OCI-M2 (cell line): ENCODE measurements around the gene MCAT.
A peak's percentile ranks its signal among the peaks of the same experiment; 100 is the strongest.
"Not testable (repeated sequence)": the region's sequence is repeated elsewhere in the genome, so short reads cannot be mapped to it uniquely, and the experiment has no call there.

Source experiments
- DNase-seq: peaks from one replicate; lab custom pipeline; 2025; ENCODE audit not compliant: unreplicated experiment; lab: John Stamatoyannopoulos, UW

MCAT gene

DNA sequence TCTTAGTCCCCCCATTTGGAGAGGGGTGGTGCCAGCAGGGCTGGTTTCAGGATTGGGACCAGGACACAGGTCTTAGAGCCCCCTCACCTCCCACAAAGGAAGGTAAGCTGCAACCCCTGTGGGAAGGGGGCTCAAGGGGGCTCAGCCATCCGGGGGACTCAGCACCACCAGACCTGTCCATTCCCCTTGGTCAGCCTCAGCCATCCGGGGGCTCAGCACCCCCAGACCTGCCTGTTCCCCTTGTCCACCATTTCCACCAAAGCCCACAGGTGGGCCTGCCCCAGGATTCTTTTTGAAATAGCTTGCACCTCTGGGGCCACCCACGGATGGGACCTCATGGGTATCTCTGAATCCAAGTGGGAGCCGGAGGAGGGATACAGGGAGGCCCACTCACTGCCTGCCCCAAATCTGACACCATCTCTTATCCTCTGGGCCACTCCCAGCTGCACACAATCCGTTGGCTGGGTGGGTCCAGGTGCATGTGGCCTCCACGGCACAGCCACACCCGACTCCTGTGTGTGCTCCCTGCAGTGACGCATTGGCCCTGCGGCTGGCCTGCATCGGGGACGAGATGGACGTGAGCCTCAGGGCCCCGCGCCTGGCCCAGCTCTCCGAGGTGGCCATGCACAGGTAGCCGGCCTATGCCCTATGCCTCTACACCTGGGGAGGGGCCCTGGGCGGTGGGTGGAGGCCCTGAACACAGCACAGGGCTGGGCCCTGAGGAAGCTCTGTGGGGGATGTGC, 15.9 kb downstream of the MCAT start:
- DNase-seq = no peak

GRCh38 chr22:43126501-43127165, 16.6 kb downstream of the MCAT start:
- DNase-seq = no peak

- no peak for DNase-seq
Observed at GRCh38 chr22:43118953-43119458, 24.2 kb downstream of the MCAT start.

DNA sequence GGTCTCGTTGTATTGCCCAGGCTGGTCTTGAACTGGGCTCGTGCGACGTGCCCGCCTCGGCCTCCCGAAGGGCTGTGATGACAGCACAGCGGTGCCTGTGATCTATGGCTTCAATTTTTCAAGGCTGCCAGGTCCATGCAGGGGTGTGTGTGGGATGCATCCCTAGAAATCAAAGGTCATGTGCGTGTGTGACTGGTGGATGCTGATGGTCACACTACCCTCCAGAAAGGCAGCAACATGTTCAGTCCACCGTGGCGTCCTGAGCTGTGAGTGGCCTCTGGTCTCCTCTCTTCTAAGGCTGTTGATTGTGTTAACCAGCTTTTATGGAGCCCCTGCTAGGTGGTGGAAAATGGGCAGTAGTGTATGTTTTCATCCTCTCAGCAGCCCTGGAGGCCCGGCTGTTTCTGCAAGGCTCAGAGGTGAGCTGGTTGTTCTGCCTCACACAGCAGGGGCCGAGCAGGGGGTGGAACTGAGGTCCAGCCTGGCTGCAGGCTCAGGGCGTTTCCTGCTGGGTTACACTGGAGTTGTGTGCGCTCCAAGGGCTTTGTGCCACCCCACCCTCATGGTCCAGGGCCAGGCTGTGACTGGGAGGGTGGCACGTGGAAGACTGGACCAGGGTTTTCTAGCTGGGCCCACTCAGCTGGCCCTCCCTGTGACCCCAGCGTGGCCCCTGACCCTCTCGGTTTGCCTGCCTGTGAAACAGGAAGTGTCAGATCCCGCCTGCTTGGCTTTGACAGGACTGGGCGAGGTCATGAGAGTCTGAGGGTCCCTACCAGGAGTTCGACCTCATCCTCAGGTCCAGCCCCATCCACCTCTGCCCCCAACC, 25.0 kb downstream of the MCAT start:
- DNase-seq = no peak

GRCh38 chr22:43116932-43117331, 26.3 kb downstream of the MCAT start:
- DNase-seq = no peak

DNA sequence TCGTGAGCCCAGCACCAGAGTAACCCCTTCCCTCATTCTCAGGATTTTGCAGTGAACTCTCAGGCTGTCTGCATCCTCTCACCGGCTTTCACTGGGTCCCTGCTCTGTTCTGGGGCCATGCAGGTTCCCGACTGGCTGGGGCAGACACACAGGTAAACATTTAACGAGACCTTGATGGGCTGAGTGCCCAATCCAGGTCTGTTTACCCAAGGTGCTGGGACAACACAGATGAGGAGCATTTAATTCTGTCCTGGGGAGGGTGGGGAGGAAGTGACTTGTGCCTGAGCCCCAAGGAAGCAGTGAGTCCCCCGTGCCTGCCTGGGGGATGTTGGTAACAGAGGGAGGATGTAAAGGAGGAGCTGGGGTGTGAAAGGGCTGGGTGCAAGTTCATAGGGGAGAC, 28.2 kb downstream of the MCAT start:
- no peak for DNase-seq

DNA sequence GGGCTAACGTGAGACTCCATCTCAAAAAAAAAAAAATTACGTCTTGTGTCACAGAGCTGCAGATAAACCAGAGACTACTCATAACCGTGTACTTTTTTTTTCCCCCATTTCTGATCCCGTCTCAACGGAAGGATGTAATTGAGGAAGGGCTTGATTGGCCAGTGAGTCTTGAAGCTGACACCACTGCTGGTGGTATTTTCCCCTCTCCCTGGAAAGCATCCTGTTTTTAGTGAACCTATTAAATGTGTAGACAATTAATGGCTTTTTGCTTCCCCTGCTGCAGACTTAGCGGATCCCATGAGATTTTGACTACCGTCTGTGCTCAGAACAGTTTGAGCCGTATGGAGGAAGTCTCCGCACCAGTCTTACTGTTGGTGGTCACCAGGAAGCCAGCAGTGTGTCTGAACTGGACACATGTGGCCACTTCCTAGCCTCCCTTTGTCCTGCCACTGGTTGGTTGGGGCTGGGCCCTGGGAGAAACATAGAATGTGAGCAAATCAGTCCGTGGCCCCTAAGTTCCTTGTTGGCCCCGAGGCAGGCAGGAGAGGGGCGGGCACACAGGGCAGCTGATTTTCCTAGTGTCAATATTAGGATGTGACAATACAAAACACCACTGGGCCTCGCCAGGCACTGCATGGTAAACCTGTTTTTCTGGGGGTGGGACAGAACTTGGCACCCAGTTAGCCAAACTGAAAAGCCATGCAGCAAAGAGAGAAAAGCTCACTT, 29.5 kb downstream of the MCAT start:
- no peak for DNase-seq

- no peak for DNase-seq
Observed at GRCh38 chr22:43110927-43111623, 32.1 kb downstream of the MCAT start.

DNA sequence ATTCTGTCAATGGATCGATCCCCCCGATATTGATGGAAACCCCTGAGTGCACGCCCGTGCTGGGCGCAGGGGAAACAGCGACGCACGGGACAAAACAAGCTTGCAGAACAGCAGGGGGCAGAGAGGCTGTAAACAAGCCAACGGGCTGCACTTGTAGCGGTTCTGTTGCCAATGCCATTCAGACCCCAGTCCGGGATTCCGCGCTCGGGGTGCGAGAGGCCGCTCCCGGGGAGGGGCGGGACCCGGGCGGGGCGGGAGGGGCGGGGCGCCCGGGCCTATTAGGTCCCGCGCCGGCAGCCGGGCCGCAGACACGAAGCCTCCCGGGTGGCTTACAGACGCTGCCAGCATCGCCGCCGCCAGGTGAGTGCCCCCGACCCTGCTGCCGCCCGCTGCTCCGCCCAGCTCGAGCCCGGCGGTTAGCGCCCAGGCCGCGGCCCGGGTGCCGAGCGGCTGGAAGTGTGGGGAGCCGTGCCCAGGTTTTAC, 32.7 kb downstream of the MCAT start, which contains the start of gene BIK:
BIK (plus strand) TSS at position 307 of the 483 bp plus-strand sequence. CDS start 13,273 bp downstream, outside the sequence.
- no peak for DNase-seq

DNA sequence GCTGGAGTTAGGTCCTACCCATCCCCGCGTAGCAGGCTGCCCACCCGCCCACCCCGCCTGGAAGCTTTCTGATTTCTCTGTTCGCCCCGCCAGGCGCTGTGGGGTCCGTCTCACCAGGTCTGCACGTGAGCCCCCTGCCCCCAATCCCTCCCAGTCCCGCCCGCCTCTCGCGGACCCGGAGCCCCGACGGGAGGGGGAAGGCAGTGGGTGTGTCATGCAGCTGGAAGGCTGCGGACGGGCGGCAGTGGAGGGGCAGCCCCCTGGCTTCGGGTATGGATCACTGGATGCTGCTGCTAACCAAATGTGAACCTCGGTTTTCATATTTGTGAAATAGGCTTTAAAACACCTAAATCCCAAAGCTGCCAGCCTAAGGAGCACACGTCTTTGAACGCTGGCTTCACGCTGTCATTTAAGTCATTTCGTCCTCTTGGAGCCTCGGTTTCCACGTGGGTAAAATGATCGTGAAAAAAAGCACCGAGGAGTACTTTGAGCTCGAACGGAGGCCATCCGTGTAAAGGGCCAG, 33.2 kb downstream of the MCAT start:
- no peak for DNase-seq

GRCh38 chr22:43109511-43109910, 33.7 kb downstream of the MCAT start:
- DNase-seq = no peak

DNA sequence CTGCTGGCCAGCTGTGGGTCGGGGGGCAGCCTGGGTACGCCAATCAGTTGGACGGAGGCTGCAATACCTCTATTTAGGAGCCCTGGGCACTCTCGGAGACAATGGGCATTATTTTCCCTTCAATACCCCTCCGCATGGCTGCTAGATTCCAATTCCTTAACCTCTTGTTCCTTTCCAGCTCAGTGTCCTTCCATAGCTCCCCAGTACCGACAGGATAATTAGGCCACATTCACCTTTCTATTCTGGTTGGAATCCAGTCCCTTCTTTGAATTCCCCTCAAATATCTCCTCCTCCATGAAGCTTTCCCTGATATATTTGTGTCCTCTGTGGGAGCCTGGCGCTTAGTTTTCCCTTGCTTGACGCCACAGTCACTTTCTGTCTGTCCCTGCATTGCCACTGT, 36.9 kb downstream of the MCAT start:
- DNase-seq = no peak

DNA sequence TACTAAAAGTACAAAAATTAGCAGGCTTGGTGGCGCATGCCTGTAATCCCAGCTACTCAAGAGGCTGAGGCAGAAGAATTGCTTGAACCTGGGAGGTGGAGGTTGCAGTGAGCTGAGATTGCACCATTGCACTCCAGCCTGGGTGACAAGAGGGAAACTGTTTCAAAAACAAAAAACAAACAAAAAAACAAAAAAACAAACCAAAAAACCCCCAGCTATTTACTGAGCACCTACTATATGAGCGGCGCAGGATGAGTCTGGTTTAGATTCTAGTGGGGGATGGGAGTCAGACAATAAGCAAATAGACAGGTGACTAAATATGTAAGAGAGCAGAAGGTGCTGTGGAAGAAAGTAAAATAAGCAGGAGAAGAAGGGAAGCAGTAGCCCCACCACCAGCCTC, 38.2 kb downstream of the MCAT start:
- not testable (repeated sequence) for DNase-seq

DNA sequence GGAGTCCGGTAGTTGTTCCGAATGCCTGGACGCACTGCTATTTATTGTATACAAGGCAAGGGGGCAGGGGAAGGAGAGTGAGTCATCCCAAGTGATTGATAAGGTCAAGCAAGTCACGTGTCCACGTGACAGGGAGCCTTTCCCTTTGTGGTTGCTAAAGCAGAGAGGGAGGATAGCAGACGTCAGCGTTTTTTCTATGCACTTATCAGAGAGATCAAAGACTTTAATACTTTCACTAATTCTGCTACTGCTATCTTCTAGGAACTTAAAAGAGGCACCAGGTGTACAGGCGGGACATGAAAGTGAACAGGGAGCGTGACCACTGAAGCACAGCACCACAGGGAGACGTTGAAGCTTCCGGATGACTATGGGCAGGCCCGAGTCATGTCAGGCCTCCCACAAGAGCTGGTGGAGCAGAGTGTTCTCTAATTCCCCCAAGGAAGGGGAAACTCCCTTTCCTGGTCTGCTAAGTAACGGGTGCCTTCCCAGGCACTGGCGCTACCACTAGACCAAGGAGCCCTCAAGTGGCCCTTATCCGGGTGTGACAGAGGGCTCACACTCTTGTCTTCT, 39.1 kb downstream of the MCAT start:
- peak; percentile 58 for DNase-seq

GRCh38 chr22:43101306-43101705, 41.9 kb downstream of the MCAT start:
- no peak for DNase-seq

DNA sequence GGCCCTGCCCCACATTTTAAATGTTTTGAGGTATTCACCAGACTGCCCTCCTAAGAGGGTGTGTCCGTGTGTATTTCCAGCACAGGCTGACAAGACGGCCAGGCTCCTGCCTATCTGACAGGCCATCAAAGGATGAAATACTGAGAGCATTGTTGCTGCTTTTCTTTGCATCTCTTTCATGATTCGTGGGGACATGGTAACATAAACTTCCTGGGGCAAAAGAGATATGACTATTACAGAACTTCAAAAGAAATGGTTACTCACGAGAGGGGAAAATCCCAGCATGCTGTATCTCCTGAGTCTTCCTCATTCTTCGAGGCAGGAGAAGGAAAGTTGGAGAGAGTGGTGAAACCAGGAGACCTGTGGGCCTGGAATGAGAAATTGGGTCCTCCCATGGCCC, 43.0 kb downstream of the MCAT start:
- DNase-seq = no peak

DNA sequence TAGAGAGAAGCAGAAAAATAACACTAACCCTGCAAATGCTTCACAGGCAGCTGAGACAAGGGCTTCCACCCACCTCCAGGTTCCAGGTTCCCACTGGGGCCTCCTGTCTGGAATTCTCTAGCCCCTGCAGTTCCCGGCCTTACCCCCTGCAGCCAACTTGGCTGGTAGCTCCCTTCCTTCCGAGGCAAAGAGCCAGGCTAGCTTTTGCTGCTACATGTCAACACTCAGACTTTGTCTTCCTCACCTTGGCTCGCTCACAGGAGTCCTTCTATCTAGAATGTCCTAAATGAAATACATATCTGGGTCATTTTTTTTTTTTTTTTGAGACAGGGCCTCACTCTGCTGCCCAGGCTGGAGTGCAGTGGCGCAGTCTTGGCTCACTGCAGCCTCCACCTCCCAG, 44.1 kb downstream of the MCAT start:
- DNase-seq = no peak

- no peak for DNase-seq
Observed at GRCh38 chr22:43098356-43098755, 44.8 kb downstream of the MCAT start.

- DNase-seq = no peak
Observed at GRCh38 chr22:43096420-43096819, 46.8 kb downstream of the MCAT start.

DNA sequence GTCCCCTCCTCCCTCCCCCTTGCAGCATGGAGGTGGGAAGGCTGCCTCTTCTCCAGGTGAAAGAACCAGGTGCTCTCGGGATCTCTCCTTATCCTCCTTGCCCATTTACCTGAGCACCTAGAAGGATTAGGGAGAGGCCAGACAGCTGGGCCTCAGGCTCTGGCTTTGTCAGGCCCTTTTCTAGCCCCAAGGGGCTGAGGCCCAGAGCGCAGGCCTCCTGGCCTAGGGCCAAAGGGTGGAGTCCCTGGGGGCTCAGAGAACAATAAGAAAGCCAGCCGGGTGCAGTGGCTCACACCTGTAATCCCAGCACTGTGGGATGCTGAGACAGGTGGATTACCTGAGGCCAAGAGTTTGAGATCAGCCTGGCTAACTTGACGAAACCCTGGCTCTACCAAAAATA, 48.6 kb downstream of the MCAT start:
- no peak for DNase-seq
